Stimulated activated CD4-positive, alpha-beta T cell treated with anti-CD3 and anti-CD28 coated beads, Interleukin-1b, Interleukin-23, amount 100 ng/mL, for 48 hours (primary cell): ENCODE data around the gene KLK7.

Experiments
- DNase-seq: peaks from one replicate; pipeline ENCODE4 v3.0.0-alpha.2; 2020

KLK7 gene

DNA sequence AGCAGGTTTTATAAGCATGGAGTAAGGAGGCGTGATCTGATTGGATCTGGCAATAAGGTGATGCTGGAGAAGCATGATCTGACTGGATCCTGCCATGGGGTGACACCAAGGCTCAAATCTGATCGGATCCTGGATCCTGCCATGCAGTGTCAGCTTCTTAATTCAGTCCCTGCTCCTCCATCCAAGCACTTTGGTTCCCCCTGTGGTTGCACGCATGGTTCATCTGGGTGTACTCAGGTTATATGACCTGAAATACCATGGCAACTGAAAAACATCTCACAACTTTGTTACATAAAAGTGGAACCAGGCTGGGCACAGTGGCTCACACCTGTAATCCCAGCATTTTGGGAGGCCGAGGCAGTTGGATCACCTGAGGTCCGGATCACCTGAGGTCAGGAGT lies 54.9 kb downstream of the KLK7 start:
- DNase-seq: no peak
